HepG2 (cell line): ENCODE data around the gene BHLHE23. TPM values are rescaled to one million over a fixed set of nuclear protein-coding genes. Genes with fewer than 3 reads are reported as not detected.

Experiments used
- HOXA7 ChIP-seq: sonication (generic); formaldehyde crosslinking; IDR thresholded peaks from 2 replicates; pipeline ENCODE4 v1.8.1; 2022; ENCODE audit warnings: mild to moderate bottlenecking, missing genetic modification reagents, moderate library complexity
- KDM5B ChIP-seq: sonication (generic); formaldehyde crosslinking; IDR thresholded peaks from 2 replicates; pipeline ENCODE4 v1.4.0; 2020; ENCODE audit warnings: missing genetic modification reagents, mild to moderate bottlenecking, borderline replicate concordance
- NFYC ChIP-seq: IDR thresholded peaks from 2 replicates; pipeline ENCODE4 v1.6.1; 2016; ENCODE audit warnings: missing genetic modification reagents, missing compliant biosample characterization
- POLR2G ChIP-seq: fragments of 200-400 bp; formaldehyde crosslinking; IDR thresholded peaks from 2 replicates; pipeline ENCODE4 v1.6.1; 2018; ENCODE audit warnings: mild to moderate bottlenecking, low read depth, low read length, moderate library complexity
- PTBP1 ChIP-seq: fragments of 200-400 bp; formaldehyde crosslinking; IDR thresholded peaks from 2 replicates; pipeline ENCODE4 v1.6.1; 2018; ENCODE audit warnings: low read length, low read depth; ENCODE audit not compliant: poor library complexity, severe bottlenecking
- RBM39 ChIP-seq: fragments of 200-400 bp; formaldehyde crosslinking; IDR thresholded peaks from one replicate; pipeline ENCODE4 v1.6.1; 2018; ENCODE audit warnings: antibody characterized with exemption, mild to moderate bottlenecking, low read depth, low read length; ENCODE audit not compliant: poor library complexity, severe bottlenecking
- SOX5 ChIP-seq: IDR thresholded peaks from 2 replicates; pipeline ENCODE4 v1.6.1; 2016; ENCODE audit warnings: borderline replicate concordance
- SOX6 ChIP-seq, 2 experiments: fragments of 450-650 bp in 1 of 2; sonication (generic) in 1 of 2; formaldehyde crosslinking in 1 of 2; IDR thresholded peaks; 2 replicates each; pipeline versions ENCODE4 v1.4.0 to v1.6.1; 2017 to 2020; ENCODE audit warnings: antibody characterized with exemption in 1 of 2, mild to moderate bottlenecking in 1 of 2, missing genetic modification reagents in 1 of 2
- ZBTB7B ChIP-seq: sonication (generic); formaldehyde crosslinking; IDR thresholded peaks from 2 replicates; pipeline ENCODE4 v1.4.0; 2020; ENCODE audit warnings: missing genetic modification reagents
- ZNF264 ChIP-seq: sonication (generic); formaldehyde crosslinking; IDR thresholded peaks from 2 replicates; pipeline ENCODE4 v1.4.0; 2020; ENCODE audit warnings: missing genetic modification reagents
- polyA plus RNA-seq, 8 experiments: library from polyadenylated mRNA; depleted of rRNA in 3 of 8; stranded (reverse) in 7 of 8; unstranded in 1 of 8; fragments of >200 nt; fragmentation: Illumina TruSeq in 4 of 8; extraction: Trizol in 4 of 8; gene quantifications; 2 replicates each; pipeline versions ENCODE4 v1.2.1 to v1.2.3, GENCODE V29; 2011 to 2016; ENCODE audit warnings: low read depth in 4 of 8, missing spikeins in 1 of 8, mixed read lengths in 1 of 8; ENCODE audit not compliant: insufficient read depth in 1 of 8
- total RNA-seq, 5 experiments: library from RNA; depleted of rRNA; stranded (reverse); fragments of >200 nt; fragmentation: Illumina TruSeq; extraction: Trizol; gene quantifications; 2 replicates each; pipeline ENCODE4 v1.2.3, GENCODE V29; 2016; ENCODE audit warnings: low read depth in 1 of 5
- TF ChIP-seq, protein P1 (sequence below): sonication (generic); formaldehyde crosslinking; IDR thresholded peaks from 2 replicates; pipeline ENCODE4 v1.5.0; 2020; ENCODE audit warnings: mild to moderate bottlenecking, missing genetic modification reagents
- TF ChIP-seq, protein P2 (sequence below): sonication (generic); formaldehyde crosslinking; conservative IDR thresholded peaks from 2 replicates; pipeline ENCODE4 v1.8.1; 2023; ENCODE audit warnings: missing genetic modification reagents
- TF ChIP-seq, protein P3 (sequence below): IDR thresholded peaks from 2 replicates; pipeline ENCODE4 v1.6.1; 2012; ENCODE audit warnings: low read length, improper control_type of control experiment
- TF ChIP-seq, protein P4 (sequence below): sonication (generic); formaldehyde crosslinking; IDR thresholded peaks from 2 replicates; pipeline ENCODE4 v1.5.0; 2020; ENCODE audit warnings: mild to moderate bottlenecking, missing genetic modification reagents

The BHLHE23 gene
- total and polyA plus RNA-seq, 2 of the 13 experiments (the other 11 are each of a cell fraction or from before 2014, with no cell fraction given), result not detected

DNA sequence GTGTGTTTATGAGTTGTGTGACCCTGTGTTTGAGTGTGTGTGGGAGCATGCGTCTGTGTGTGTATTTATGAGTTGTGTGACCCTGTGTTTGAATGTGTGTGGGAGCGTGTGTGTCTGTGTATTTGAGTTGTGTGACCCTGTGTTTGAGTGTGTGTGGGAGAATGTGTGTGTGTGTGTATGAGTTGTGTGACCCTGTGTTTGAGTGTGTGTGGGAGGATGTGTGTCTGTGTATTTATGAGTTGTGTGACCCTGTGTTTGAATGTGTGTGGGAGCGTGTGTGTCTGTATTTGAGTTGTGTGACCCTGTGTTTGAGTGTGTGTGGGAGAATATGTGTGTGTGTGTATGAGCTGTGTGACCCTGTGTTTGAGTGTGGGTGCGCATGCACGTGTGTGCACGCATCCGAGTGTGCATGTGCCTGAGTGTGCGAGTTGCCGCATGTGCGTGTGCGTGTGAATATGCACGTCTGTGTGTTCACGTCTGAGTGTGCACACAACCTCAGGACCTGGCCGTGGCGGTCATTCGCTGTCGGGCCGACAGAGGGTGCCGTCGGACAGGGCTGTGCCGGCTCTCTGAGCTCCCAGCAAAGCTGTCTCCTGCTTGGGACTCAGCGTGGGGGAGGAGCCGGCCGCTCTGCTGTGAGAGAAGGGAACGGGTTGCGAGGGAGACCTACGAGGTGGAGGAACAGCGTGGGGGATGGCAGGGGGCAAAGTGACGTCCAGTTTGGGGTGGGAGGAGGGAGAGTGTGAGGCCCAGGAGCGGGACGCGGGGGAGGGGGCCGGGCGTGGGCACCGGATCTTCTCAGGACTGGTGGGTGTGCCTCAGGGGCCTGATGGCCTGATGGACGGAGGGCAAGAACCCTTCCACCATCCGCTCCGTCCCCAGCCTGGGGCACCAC, 34.6 kb downstream of the BHLHE23 start (continued):
- TF ChIP-seq, protein P1, sequence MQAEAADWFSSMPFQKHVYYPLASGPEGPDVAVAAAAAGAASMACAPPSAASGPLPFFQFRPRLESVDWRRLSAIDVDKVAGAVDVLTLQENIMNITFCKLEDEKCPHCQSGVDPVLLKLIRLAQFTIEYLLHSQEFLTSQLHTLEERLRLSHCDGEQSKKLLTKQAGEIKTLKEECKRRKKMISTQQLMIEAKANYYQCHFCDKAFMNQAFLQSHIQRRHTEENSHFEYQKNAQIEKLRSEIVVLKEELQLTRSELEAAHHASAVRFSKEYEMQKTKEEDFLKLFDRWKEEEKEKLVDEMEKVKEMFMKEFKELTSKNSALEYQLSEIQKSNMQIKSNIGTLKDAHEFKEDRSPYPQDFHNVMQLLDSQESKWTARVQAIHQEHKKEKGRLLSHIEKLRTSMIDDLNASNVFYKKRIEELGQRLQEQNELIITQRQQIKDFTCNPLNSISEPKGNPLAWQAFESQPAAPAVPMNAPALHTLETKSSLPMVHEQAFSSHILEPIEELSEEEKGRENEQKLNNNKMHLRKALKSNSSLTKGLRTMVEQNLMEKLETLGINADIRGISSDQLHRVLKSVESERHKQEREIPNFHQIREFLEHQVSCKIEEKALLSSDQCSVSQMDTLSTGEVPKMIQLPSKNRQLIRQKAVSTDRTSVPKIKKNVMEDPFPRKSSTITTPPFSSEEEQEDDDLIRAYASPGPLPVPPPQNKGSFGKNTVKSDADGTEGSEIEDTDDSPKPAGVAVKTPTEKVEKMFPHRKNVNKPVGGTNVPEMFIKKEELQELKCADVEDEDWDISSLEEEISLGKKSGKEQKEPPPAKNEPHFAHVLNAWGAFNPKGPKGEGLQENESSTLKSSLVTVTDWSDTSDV (CRISPR knock-in tag), result no peak
- peak; percentile 88 for TF ChIP-seq PTBP1
- TF ChIP-seq RBM39, result peak; percentile 51
- TF ChIP-seq ZNF264 (CRISPR knock-in tag), result no peak
- TF ChIP-seq POLR2G, result no peak
- no peak for TF ChIP-seq NFYC (CRISPR knock-in tag)
- TF ChIP-seq KDM5B (CRISPR knock-in tag), result peak; percentile 76; the same call in 1 of the 2 replicates
- TF ChIP-seq HOXA7 (CRISPR knock-in tag), result no peak
- TF ChIP-seq SOX5 (CRISPR knock-in tag), result peak; percentile 47
- peak; percentile 72; the same call in 1 of the 2 replicates for TF ChIP-seq ZBTB7B (CRISPR knock-in tag)
- TF ChIP-seq, protein P2, sequence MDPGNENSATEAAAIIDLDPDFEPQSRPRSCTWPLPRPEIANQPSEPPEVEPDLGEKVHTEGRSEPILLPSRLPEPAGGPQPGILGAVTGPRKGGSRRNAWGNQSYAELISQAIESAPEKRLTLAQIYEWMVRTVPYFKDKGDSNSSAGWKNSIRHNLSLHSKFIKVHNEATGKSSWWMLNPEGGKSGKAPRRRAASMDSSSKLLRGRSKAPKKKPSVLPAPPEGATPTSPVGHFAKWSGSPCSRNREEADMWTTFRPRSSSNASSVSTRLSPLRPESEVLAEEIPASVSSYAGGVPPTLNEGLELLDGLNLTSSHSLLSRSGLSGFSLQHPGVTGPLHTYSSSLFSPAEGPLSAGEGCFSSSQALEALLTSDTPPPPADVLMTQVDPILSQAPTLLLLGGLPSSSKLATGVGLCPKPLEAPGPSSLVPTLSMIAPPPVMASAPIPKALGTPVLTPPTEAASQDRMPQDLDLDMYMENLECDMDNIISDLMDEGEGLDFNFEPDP (CRISPR knock-in tag), result no peak
- TF ChIP-seq SOX6 (IDR thresholded peaks at IDR 0.05), result no peak
- 0 out of 2 replicates have a peak, but pooled peaks have one; percentile 28 for TF ChIP-seq SOX6 (CRISPR knock-in tag; IDR thresholded peaks at IDR 0.05)
- TF ChIP-seq, protein P3, sequence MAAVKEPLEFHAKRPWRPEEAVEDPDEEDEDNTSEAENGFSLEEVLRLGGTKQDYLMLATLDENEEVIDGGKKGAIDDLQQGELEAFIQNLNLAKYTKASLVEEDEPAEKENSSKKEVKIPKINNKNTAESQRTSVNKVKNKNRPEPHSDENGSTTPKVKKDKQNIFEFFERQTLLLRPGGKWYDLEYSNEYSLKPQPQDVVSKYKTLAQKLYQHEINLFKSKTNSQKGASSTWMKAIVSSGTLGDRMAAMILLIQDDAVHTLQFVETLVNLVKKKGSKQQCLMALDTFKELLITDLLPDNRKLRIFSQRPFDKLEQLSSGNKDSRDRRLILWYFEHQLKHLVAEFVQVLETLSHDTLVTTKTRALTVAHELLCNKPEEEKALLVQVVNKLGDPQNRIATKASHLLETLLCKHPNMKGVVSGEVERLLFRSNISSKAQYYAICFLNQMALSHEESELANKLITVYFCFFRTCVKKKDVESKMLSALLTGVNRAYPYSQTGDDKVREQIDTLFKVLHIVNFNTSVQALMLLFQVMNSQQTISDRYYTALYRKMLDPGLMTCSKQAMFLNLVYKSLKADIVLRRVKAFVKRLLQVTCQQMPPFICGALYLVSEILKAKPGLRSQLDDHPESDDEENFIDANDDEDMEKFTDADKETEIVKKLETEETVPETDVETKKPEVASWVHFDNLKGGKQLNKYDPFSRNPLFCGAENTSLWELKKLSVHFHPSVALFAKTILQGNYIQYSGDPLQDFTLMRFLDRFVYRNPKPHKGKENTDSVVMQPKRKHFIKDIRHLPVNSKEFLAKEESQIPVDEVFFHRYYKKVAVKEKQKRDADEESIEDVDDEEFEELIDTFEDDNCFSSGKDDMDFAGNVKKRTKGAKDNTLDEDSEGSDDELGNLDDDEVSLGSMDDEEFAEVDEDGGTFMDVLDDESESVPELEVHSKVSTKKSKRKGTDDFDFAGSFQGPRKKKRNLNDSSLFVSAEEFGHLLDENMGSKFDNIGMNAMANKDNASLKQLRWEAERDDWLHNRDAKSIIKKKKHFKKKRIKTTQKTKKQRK, result no peak
- TF ChIP-seq, protein P4, sequence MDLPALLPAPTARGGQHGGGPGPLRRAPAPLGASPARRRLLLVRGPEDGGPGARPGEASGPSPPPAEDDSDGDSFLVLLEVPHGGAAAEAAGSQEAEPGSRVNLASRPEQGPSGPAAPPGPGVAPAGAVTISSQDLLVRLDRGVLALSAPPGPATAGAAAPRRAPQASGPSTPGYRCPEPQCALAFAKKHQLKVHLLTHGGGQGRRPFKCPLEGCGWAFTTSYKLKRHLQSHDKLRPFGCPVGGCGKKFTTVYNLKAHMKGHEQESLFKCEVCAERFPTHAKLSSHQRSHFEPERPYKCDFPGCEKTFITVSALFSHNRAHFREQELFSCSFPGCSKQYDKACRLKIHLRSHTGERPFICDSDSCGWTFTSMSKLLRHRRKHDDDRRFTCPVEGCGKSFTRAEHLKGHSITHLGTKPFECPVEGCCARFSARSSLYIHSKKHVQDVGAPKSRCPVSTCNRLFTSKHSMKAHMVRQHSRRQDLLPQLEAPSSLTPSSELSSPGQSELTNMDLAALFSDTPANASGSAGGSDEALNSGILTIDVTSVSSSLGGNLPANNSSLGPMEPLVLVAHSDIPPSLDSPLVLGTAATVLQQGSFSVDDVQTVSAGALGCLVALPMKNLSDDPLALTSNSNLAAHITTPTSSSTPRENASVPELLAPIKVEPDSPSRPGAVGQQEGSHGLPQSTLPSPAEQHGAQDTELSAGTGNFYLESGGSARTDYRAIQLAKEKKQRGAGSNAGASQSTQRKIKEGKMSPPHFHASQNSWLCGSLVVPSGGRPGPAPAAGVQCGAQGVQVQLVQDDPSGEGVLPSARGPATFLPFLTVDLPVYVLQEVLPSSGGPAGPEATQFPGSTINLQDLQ (CRISPR knock-in tag), result no peak; the same call in 1 of the 2 replicates
